Measurements from ENCODE around the gene ZNF814.
A peak's percentile ranks its signal among the peaks of the same experiment; 100 is the strongest.
"Not testable (repeated sequence)": the region's sequence is repeated elsewhere in the genome, so short reads cannot be mapped to it uniquely, and the experiment has no call there.

The ZNF814 gene

GRCh38 chr19:57815247-57816075, 73.4 kb downstream of the ZNF814 start:
- FAIRE-seq = no peak

DNA sequence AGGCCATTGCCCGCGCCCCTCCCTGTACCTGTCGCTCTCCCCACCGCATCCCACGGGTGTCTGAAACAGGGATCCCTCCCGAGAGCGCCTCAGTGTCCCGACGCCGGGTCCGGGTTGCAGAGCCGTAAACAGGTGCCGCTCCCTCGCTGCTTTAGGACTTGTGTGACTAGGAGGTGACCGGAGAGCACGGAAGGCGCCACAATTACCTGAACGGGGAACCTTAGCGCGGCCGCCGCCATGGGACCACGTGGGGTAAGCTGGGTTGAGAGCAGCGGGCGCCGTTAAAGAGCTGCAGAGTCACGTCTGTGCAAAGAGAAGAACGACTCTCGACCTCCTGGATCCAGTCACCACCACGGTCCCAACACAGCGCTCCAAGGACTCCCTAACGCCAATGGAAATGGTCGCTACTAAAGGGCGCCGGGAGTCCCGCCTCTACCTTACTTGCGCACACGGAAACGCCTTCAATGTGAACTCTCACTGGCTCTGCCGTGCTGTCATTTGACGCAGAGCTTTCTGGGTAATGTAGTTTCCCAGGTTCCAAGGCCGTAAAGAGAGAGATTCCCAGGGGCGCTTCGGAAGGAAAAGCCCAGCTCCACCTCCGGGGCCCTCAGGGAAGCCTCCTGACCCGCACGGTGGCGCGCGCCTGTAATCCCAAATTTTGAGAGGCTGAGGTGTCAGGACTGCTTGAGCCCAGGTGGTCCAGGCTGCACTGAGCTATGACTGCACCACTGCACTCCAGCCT, 74.2 kb downstream of the ZNF814 start, which contains the start of gene ZNF552:
Gene ZNF552, minus strand, starts transcription at position 409 of the 742 bp plus-strand sequence. Its CDS starts 170 bp downstream, at position 239.
- peak; percentile 12 for FAIRE-seq

GRCh38 chr19:57813919-57814504, 74.8 kb downstream of the ZNF814 start:
- FAIRE-seq = no peak

GRCh38 chr19:57812975-57813820, 75.6 kb downstream of the ZNF814 start:
- not testable (repeated sequence) for FAIRE-seq

GRCh38 chr19:57812226-57812625, 76.6 kb downstream of the ZNF814 start:
- no peak for FAIRE-seq

DNA sequence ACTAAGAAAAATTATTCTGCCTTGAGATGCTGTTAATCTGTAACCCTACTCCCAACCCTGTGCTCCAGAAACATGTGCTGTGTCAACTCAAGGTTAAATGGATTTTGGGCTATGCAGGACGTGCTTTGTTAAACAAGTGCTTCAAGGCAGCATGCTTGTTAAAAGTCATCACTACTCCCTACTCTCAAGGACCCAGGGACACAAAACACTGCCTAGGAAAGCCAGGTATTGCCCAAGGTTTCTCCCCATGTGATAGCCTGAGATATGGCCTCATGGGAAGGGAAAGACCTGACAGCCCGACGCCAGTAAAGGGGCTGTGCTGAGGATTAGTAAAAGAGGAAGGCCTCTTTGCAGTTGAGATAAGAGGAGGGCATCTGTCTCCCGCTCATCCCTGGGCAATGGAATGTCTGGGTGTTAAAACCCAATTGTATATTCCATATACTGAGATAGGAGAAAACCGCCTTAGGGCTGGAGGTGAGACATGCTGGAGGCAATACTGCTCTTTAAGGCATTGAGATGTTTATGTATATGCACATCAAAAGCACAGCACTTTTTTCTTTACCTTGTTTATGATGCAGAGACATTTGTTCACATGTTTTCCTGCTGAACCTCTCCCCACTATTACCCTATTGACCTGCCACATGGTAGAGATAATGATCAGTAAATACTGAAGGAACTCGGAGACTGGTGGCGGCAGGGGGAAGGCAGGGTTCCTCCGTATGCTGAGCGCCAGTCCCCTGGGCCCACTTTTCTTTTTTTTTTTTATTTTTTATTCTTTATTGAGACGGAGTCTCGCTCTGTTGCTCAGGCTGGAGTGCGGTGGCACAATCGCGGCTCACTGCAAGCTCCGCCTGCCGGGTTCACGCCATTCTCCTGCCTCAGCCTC, 78.2 kb downstream of the ZNF814 start:
- FAIRE-seq = not testable (repeated sequence)

DNA sequence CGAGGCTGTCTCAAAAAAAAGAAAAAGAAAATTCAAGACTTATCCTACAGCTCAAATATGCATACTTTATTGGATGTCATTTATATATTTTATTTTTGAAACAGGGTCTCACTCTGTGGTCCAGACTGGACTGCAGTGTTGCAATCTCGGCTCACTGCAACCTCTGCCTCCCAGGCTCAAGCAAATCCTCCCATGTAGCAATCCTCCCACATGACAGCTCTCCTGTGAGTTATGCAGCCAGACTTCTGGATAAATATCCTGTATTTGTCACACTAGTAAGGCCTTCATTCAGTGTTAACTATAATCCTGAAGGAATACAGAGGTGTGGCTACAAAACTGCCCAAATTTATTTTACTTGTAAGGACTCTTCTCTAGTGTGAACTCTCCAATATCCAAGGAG, 81.3 kb downstream of the ZNF814 start:
- FAIRE-seq = no peak

GRCh38 chr19:57803594-57804325, 85.1 kb downstream of the ZNF814 start:
- FAIRE-seq = peak; percentile 18

- no peak for FAIRE-seq
Observed at GRCh38 chr19:57803265-57803593, 85.6 kb downstream of the ZNF814 start.

DNA sequence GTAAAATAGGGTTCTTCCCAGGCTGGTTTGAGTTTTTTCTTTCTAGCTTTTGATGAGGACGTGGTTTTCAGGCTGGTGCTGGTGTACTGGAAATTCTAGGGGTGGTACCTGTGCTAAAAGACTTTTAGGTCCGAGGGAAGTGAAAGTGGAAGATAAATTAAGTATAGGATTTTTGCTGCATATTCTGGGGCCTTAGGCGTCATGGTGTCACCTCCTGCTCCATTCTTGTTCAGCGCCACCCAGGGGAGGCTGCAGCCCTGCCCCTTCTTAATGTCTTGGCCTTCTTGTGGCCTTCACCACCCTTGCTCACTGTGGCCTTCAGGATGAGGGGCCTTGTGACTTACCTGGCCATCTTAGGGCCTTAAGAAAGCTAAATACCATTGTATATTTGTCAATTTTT, 86.6 kb downstream of the ZNF814 start:
- FAIRE-seq = no peak

DNA sequence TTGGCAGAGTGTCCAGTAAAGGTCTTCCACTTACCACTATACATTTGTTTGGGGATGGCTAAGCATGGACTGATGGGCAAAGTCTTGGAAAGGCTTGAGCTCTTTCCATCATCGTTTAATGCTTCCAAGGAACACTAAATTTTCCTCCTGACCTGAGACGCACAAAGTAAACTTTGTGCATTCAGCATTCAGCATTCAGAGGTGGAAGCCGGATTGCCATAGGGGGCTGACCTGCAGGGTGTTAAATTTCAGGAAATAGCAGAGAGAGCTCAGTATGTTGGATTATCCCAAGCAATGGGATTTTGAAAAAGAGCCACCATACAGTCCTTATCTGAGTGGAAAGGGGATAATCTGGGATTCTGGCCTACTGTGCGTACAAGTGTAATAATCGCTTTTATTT, 88.1 kb downstream of the ZNF814 start:
- FAIRE-seq = no peak

All from endometrium (tissue), 2 donors.